ENCODE results near the gene GAL3ST1. TPM values are rescaled to one million over a fixed set of nuclear protein-coding genes. Genes with fewer than 3 reads are reported as not detected.
A peak's percentile ranks its signal among the peaks of the same experiment; 100 is the strongest.

Gene GAL3ST1
- total and polyA plus RNA-seq, 10 of the 15 experiments (the other 5 are each of a cell fraction or from before 2014, with no cell fraction given), result not detected

- TF ChIP-seq HSF1 (IDR thresholded peaks at IDR 0.05; ENCODE audit: low read depth, low read length) (no peak), KLF5 (IDR thresholded peaks at IDR 0.05; ENCODE audit: partially characterized antibody) (no peak), SIX5 (IDR thresholded peaks at IDR 0.05; ENCODE audit: low read depth, low read length, severe bottlenecking) (no peak), ZNF622 (IDR thresholded peaks at IDR 0.05) (no peak), SRF (IDR thresholded peaks at IDR 0.05; ENCODE audit: low read depth in 2 of 2, low read length in 2 of 2) (no peak), BCL3 (IDR thresholded peaks at IDR 0.05; ENCODE audit: borderline replicate concordance, insufficient read depth, low read depth, low read length, poor library complexity, severe bottlenecking) (no peak), MEF2B (IDR thresholded peaks at IDR 0.05; ENCODE audit: partially characterized antibody, poor library complexity, severe bottlenecking) (peak; percentile 30), RUNX3 (IDR thresholded peaks at IDR 0.05; ENCODE audit: low read length) (peak; percentile 19; the same call in 1 of the 2 replicates), BACH1 (IDR thresholded peaks at IDR 0.05; ENCODE audit: borderline replicate concordance) (no peak), CREM (IDR thresholded peaks at IDR 0.05; ENCODE audit: low read depth) (no peak), ESRRA (IDR thresholded peaks at IDR 0.05; ENCODE audit: low read length) (no peak), E4F1 (IDR thresholded peaks at IDR 0.05; ENCODE audit: borderline replicate concordance, partially characterized antibody) (no peak), YBX1 (IDR thresholded peaks at IDR 0.05) (no peak), CTCF (IDR thresholded peaks at IDR 0.05 in 2 of 3, conservative IDR thresholded peaks at IDR 0.05 in 1 of 3; ENCODE audit: control insufficient read depth in 2 of 3, extremely low read depth in 1 of 3, insufficient read depth in 1 of 3, low read depth in 3 of 3, low read length in 3 of 3) (no peak)
Observed at GRCh38 chr22:30607939-30608338, 33.5 kb upstream of the GAL3ST1 start (continued).

Measured in GM12878 (cell line).